22Rv1 (cell line): ENCODE data around the gene TMEM184C.

Source experiments
- H3K27ac ChIP-seq: fragments of 450-650 bp; 2 replicates; pipeline ENCODE4 v1.5.1; 2017
- ZFX ChIP-seq: fragments of 450-650 bp; IDR thresholded peaks from 2 replicates; pipeline ENCODE4 v1.6.1; 2017; ENCODE audit warnings: antibody characterized with exemption, borderline replicate concordance
- TF ChIP-seq, protein P1 (sequence below): fragments of 450-650 bp; IDR thresholded peaks from 2 replicates; pipeline ENCODE4 v1.5.1; 2017; ENCODE audit warnings: mild to moderate bottlenecking

The TMEM184C gene

DNA sequence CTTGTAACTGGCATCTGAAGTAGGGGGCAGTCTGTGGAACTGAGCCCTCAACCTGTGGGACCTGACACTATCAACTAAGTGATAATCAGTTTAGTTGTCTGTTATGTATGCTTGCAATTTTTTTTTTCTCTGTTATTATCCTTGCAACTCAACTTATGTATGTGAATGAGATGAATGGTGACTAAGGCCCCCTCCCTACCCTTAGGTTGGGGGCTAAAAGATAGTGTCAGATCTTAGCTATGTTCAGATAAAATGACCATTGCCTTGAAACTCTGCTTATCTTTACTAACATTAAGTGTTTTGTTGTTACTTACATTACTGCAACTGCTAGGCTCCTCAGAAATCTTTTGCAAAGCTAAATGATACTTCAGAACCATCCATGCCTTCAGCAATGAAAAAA, 31.5 kb downstream of the TMEM184C start:
- TF ChIP-seq, protein P1, sequence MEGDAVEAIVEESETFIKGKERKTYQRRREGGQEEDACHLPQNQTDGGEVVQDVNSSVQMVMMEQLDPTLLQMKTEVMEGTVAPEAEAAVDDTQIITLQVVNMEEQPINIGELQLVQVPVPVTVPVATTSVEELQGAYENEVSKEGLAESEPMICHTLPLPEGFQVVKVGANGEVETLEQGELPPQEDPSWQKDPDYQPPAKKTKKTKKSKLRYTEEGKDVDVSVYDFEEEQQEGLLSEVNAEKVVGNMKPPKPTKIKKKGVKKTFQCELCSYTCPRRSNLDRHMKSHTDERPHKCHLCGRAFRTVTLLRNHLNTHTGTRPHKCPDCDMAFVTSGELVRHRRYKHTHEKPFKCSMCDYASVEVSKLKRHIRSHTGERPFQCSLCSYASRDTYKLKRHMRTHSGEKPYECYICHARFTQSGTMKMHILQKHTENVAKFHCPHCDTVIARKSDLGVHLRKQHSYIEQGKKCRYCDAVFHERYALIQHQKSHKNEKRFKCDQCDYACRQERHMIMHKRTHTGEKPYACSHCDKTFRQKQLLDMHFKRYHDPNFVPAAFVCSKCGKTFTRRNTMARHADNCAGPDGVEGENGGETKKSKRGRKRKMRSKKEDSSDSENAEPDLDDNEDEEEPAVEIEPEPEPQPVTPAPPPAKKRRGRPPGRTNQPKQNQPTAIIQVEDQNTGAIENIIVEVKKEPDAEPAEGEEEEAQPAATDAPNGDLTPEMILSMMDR, result no peak
- TF ChIP-seq ZFX, result no peak
- H3K27ac ChIP-seq, result no peak overlapping the region

DNA sequence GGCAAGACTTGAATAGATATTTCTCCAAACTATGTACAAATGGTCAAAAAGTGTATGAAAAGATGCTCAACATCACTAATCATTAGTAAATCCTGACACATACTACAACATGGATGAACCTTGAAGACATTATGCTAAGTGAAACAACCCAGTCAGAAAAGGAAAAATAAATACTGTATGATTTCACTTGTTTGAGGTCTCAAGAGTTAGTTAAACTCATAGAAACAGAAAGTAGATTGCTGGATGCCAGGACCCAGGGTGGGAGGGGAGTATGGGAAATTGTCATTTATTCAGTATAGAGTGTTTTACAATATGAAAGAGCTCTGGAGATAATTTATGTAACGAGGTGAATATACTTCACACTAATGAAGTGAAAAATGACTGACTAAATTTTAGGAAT, 34.4 kb downstream of the TMEM184C start:
- no peak overlapping the region for H3K27ac ChIP-seq
- no peak for TF ChIP-seq ZFX
- TF ChIP-seq, protein P1, result no peak

DNA sequence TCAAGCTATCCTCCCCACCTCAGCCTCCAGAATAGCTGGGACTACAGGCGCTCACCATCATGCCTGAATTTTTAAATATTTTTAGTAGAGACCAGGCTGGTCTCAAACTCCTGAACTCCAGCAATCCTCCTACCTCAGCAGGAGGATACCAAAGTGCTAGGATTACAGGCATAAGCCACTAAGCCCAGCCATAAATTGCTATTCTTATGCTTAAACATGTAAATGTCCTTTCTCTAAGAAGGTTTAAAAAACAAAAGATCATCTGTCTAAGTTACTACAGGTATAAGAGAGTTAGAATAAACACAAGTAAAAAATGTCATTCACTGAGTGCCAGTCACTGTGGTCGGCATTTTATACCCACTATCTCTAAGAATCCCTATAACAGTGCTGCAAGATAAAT, 38.4 kb downstream of the TMEM184C start:
- H3K27ac ChIP-seq, result no peak overlapping the region
- TF ChIP-seq, protein P1, result no peak
- no peak for TF ChIP-seq ZFX

DNA sequence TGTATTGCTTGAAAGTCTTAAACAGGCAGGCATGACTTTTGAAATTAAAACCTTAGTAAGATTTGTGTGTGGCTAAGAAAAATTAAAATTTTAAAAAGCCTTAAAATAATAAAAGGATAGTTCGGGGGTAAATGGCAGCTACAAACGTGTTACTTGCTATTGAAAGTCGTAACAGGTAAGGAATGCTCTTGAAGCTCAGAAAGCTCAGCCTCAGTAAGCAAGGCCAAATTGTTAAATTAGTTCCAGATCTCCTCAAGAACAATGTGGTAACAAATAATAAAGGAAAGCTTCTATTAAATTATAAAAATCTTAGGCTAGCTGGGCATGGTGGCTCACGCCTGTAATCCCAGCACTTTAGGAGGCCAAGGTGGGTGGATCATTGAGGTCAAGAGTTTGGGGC, 41.3 kb downstream of the TMEM184C start:
- no peak for TF ChIP-seq ZFX
- no peak overlapping the region for H3K27ac ChIP-seq

DNA sequence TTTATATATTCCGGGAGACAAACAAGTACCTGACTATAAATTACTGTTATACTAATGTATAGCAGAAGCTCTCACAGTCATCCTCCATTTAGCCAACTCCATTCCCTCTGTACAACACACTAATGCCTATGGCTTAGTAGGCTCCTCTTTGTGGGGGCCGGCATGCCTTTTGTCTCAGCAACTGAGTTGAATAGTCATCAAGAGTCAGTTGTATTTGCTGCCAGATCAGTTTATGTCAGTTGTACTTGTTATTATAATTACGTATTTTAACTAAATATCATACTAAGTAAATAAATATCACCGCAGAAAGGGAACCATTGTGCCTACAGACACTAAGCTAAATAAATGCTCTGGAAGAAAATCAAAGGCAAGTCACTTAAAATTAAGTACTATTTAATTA, 56.9 kb downstream of the TMEM184C start:
- TF ChIP-seq, protein P1, result no peak
- no peak for TF ChIP-seq ZFX

DNA sequence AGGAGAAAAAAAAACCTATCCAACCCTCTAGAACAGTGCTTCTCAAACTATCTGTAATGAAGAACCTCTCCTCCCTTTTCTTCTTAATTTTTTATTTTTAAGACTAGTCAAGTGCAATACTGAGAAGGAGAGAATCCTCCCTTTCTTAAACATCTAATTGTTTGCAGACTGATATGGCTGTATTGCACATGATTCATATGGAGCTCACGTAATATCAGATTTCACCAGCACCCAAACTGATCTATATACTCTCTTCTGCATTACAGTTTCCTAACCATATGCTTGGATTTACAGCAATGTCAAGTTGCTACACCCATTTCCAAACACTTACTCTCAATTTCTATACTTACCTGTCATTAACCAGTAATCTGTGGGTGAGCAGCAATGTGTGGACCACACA, 57.3 kb downstream of the TMEM184C start:
- TF ChIP-seq, protein P1, result no peak
- no peak for TF ChIP-seq ZFX

More for the DNA sequence above, 56.9 kb downstream of the TMEM184C start:
- no peak overlapping the region for H3K27ac ChIP-seq

DNA sequence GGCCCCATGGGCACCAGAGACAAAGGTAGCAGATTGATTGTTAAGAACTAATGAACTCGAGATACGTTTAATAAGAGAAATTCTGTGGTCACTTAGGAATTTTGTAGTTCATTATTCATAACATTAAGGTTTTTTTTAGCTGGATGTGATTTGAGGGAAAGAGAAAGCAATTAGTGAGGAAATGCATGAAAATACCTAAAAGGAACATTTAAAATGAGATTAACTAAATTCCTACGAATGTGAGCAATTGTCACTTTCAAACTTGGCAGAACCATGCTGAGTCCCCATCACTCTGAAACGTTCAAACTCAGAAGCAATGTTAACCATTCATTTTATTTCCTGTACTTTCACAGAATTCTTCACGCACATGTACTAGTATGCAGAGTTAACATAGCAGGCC, 60.9 kb downstream of the TMEM184C start:
- TF ChIP-seq, protein P1, result no peak
- TF ChIP-seq ZFX, result no peak

More for the DNA sequence above, 57.3 kb downstream of the TMEM184C start:
- no peak overlapping the region for H3K27ac ChIP-seq

More for the DNA sequence above, 60.9 kb downstream of the TMEM184C start:
- H3K27ac ChIP-seq, result no peak overlapping the region
